MG63 (cell line): Measurements from ENCODE around the gene GSTA5. TPM values are rescaled to one million over a fixed set of nuclear protein-coding genes. Genes with fewer than 3 reads are reported as not detected.
"Not testable (repeated sequence)": the region's sequence is repeated elsewhere in the genome, so short reads cannot be mapped to it uniquely, and the experiment has no call there.

Experiments
- DNase-seq: peaks from one replicate; pipeline ENCODE4 v3.0.0-alpha.2; 2020
- H3K27me3 ChIP-seq: fragments of 250-450 bp; sonication (Bioruptor Pico); 2 replicates; pipeline ENCODE4 v1.5.1; 2020; ENCODE audit warnings: mild to moderate bottlenecking, moderate library complexity
- H3K36me3 ChIP-seq: fragments of 250-450 bp; sonication (Bioruptor Pico); 2 replicates; pipeline ENCODE4 v1.5.1; 2020; ENCODE audit warnings: mild to moderate bottlenecking, moderate library complexity
- H3K4me3 ChIP-seq: fragments of 250-450 bp; sonication (Bioruptor Pico); 2 replicates; pipeline ENCODE4 v1.5.1; 2020; ENCODE audit warnings: mild to moderate bottlenecking, moderate library complexity
- H3K9me3 ChIP-seq: fragments of 250-450 bp; sonication (Bioruptor Pico); 2 replicates; pipeline ENCODE4 v1.5.1; 2020; ENCODE audit warnings: mild to moderate bottlenecking, moderate library complexity
- total RNA-seq: library from RNA; depleted of rRNA; stranded (reverse); fragments of >200 nt; shearing (Covaris generic); gene quantifications from 2 replicates; pipeline ENCODE4 v1.2.3, GENCODE V29; 2014; ENCODE audit warnings: low replicate concordance; rRNA removed

The GSTA5 gene
- not detected in 2 replicates for total RNA-seq

DNA sequence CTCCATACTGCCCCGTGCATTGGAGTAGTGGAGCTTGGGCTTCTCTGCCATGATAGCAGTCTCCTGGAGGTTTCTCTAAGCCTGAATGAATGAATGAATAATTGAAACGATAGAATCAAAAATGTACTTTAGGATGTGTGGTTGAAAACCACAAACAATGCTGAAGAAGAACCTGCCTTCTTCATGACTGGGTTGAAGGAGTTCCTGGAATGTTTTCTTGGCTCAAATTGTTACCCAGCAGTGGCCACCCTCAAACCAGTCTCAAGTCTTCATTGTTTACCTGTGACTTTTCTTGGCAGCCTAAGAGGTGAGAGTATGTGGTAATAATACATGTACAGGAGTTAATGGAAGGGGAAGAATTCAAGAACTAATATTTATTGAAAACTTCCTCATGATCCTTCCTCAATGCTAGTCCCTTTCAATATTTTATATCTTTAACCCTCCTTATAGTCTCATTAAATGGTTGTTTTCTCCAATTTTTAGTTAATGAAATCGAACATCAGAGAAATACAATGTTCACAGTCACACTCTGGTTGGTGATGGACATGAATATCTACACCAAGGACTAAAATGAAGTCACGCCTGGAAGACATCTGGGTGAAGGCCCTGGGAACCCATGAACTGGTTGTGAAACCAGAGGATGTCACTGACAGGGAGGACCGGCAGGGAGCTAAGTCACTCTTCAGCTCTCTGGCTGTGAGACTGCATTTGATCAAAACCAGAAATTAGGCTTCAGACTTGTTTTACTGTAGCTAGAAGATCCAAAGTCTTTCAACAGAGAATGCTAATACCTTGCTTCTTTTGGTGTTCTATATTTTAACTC is at the start of gene GSTA5:
Gene GSTA5, minus strand, starts transcription at position 51 of the 823 bp plus-strand sequence.
- Histone ChIP-seq H3K27me3 (no peaks in the 10 kb centered on the region), H3K4me3 (no peak within 1 kb of the TSS), H3K9me3 (no peaks in the 10 kb centered on the region)

DNA sequence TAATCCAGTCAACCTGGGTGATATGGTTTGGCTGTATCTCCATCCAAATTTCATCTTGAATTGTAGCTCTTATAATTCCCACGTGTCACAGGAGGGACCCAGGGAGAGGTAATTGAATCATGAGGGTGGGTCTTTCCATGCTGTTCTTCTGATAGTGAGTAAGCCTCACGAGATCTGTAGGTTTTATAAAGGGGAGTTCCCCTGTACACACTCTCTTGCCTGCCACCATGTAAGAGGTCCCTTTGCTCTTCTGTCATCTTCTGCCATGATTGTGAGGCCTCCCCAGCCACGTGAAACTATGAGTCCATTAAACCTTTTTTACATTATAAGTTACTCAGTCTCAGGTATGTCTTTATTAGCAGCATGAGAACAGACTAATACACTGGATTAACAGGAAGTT is 49.4 kb upstream of the GSTA5 start:
- H3K4me3 ChIP-seq, result no peak overlapping the region
- no peaks in the 10 kb centered on the region for H3K9me3 ChIP-seq
- no peaks in the 10 kb centered on the region for H3K27me3 ChIP-seq
- H3K36me3 ChIP-seq, result no peaks in the 10 kb centered on the region
- DNase-seq, result no peak

More for the DNA sequence above, at the start of gene GSTA5:
- H3K36me3 ChIP-seq, result no peaks in the 10 kb centered on the region
- DNase-seq, result no peak

GRCh38 chr6:52887910-52888524 is 47.4 kb upstream of the GSTA5 start:
- Histone ChIP-seq H3K9me3 (no peaks in the 10 kb centered on the region), H3K4me3 (no peak overlapping the region), H3K27me3 (no peaks in the 10 kb centered on the region), H3K36me3 (no peaks in the 10 kb centered on the region)
- no peak for DNase-seq

DNA sequence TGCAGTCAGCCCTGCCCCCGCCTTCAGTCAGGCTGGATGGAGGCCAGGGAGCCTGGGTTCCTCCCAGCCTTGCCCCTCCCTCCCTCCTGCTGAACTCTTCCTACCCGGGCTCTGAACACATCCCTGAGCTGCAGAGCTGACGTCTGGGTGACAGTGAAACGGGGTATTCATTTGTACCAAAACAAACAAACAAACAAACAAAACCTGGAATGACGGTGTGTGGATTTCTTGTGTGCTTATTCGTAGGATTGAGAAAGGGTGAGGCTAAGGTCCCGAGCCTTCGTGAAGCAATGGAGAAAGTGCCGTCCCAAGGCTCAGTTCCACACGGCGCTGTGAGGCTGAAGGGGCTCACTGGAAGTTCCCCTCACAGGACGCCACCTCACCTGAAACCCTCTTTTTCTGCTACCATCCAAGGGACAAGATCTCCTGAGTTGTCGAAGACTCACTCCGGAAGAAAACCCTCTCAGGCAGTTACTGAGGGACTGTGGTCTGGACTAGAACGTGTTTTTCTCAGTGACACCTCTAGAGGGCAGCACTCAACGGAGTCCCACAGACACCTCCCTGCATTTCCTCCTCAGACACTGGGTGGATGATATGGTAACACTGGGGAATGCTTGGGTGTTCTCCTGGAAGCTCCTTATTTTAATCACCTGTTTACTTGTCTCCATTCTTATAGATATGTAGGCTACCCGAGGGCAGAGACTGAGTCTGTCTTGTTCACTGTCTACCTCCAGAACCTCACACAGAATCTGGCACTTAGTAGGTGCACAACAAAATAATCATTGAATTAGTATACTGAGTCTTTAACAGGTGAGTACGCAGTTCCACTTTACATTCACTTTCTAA is 41.6 kb upstream of the GSTA5 start:
- Histone ChIP-seq H3K36me3 (no peaks in the 10 kb centered on the region), H3K27me3 (no peaks in the 10 kb centered on the region), H3K9me3 (no peaks in the 10 kb centered on the region), H3K4me3 (peak overlapping the region; percentile 49)
- DNase-seq, result peak; percentile 50

DNA sequence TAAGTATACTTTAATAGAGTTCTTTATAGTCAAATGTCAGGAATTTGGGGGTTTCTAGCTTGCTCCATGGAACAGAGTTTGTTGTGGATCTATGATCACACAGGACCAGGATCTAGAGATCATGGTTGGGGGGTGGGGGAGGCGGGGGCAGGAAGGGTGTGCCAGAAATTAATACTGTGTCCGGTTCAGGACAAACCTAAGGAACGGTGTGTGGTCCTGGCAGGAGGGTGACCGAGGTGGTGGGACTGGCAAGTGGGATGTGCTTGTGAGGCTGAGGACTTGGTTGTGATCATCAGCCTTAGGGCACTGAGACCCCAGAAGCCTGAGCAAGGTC is 41.0 kb upstream of the GSTA5 start:
- Histone ChIP-seq H3K4me3 (peak overlapping the region; percentile 49), H3K27me3 (no peaks in the 10 kb centered on the region), H3K9me3 (no peaks in the 10 kb centered on the region), H3K36me3 (no peaks in the 10 kb centered on the region)
- no peak for DNase-seq

DNA sequence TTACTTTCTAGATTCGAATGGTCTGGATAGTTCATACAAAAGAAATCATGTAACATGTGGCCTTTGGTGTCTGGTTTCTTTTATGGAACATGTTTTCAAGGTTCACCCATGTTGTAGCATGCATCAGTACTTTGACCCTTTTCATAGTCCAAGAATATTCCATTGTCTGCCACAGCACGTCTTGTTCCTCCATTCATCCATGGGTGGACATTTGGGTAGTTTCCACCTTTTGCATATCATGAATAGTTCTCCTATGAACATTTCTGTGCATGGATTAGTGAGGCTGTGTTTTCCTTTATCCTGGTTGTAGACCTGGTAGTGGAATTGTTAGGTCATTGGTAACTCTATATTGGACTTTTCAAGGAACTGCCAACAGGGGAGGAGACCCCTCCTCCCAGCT is 37.2 kb upstream of the GSTA5 start:
- no peaks in the 10 kb centered on the region for H3K27me3 ChIP-seq
- no peak for DNase-seq
- no peaks in the 10 kb centered on the region for H3K9me3 ChIP-seq
- no peaks in the 10 kb centered on the region for H3K36me3 ChIP-seq
- no peak overlapping the region for H3K4me3 ChIP-seq

- no peaks in the 10 kb centered on the region for H3K27me3 ChIP-seq
- H3K9me3 ChIP-seq, result no peaks in the 10 kb centered on the region
- no peak for DNase-seq
Observed at GRCh38 chr6:52877168-52877567, 36.6 kb upstream of the GSTA5 start.

GRCh38 chr6:52876056-52876787 is 35.6 kb upstream of the GSTA5 start:
- Histone ChIP-seq H3K9me3 (no peaks in the 10 kb centered on the region), H3K4me3 (no peak overlapping the region), H3K36me3 (no peaks in the 10 kb centered on the region), H3K27me3 (no peaks in the 10 kb centered on the region)
- no peak for DNase-seq

More at GRCh38 chr6:52877168-52877567, 36.6 kb upstream of the GSTA5 start:
- H3K4me3 ChIP-seq, result no peak overlapping the region
- H3K36me3 ChIP-seq, result no peaks in the 10 kb centered on the region

DNA sequence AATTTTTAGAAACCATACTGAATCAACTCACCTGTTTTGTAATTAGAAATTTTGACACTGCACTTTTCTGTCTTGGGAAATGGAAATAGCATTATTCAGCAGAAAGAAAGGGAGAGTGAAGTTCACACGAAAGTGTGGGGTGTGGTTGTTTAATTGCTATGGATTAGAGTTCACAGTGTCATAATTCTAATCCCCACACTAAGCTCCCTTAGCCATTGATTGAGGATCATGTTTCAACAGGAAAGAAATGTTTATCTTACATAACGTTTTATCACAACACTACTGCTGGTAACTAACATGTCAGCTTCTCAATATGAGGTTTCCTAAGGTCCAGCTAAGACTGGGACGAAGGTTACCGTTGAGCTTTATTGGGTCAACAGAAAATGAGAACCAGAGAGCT is 31.4 kb upstream of the GSTA5 start:
- Histone ChIP-seq H3K27me3 (no peaks in the 10 kb centered on the region), H3K4me3 (no peak overlapping the region), H3K36me3 (no peaks in the 10 kb centered on the region), H3K9me3 (no peaks in the 10 kb centered on the region)
- DNase-seq, result no peak

DNA sequence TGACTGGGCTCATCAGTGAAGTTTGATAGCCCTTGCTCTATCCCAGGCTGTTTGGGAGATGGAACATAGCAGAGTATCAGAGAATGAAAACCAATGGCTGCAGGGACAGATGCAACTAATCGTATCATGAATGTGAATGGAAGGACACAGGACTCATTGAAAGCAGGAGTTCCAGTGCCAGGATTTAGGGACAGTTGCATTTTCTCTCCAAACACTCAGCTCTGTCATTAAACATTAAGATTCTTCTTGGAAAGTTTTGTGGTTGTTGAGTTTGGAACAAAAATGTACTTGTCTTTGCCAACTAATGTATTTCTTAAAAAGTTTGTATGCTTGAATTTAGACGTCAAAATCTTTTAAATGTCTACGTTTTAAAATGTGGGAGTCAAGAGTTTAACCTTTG is 31.0 kb upstream of the GSTA5 start:
- Histone ChIP-seq H3K36me3 (no peaks in the 10 kb centered on the region), H3K9me3 (no peaks in the 10 kb centered on the region), H3K4me3 (no peak overlapping the region), H3K27me3 (no peaks in the 10 kb centered on the region)
- no peak for DNase-seq

DNA sequence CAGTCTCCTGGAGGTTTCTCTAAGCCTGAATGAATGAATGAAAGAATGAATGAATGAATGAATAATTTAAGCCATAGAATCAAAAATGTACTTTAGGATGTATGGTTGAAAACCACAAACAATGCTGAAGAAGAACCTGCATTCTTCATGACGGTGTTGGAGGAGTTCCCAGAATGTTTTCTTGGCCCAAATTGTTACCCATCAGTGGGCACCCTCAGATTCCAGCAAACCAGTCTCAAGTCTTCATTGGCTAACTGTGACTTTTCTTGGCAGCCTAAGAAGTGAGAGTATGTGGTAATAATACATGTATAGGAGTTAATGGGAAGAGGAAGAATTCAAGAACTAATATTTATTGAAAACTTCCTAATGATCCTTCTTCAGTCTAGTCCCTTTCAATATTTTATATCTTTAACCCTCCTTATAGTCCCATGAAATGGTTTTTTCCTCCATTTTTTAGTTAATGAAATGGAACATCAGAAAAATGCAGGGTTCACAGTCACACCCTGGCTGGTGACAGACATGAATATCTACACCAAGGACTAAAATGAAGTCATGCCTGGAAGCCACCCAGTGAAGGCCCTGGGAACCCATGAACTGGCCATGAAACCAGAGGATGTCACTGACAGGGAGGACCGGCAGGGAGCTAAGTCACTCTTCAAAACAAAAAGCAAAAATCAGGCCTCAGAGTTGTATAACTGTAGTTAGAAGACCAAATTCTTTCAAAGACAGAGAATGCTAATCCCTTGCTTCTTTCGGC is 29.9 kb upstream of the GSTA5 start:
- H3K9me3 ChIP-seq, H3K4me3 ChIP-seq, H3K27me3 ChIP-seq, H3K36me3 ChIP-seq: not testable (repeated sequence)
- peak; percentile 59 for DNase-seq

GRCh38 chr6:52868899-52869298 is 28.3 kb upstream of the GSTA5 start:
- H3K9me3 ChIP-seq, H3K4me3 ChIP-seq, DNase-seq, H3K27me3 ChIP-seq, H3K36me3 ChIP-seq: not testable (repeated sequence)

- H3K36me3 ChIP-seq, result no peaks in the 10 kb centered on the region
- DNase-seq, result no peak
- no peaks in the 10 kb centered on the region for H3K9me3 ChIP-seq
- H3K27me3 ChIP-seq, result no peaks in the 10 kb centered on the region
- H3K4me3 ChIP-seq, result no peak overlapping the region
Observed at GRCh38 chr6:52868240-52868639, 27.6 kb upstream of the GSTA5 start.

- H3K9me3 ChIP-seq, H3K36me3 ChIP-seq, DNase-seq, H3K27me3 ChIP-seq, H3K4me3 ChIP-seq: not testable (repeated sequence)
Observed at GRCh38 chr6:52861151-52861550, 20.5 kb upstream of the GSTA5 start.

DNA sequence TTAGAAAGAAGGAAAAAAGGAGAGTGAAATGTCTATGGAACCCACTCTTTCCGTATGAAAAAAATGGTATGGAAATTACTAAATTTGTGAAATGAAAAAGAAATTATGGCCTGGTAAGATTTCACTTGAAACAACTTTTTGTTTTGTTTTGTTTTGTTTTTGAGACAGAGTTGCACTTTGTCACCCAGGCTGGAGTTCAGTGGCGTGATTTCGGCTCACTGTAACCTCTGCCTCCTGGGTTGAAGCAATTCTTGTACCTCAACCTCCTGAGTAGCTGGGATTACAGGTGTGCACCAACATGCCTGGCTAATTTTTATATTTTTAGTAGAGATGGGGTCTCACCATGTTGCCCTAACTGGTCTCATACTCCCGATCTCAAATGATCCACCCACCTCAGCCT is 17.8 kb upstream of the GSTA5 start:
- Histone ChIP-seq H3K4me3 (no peak overlapping the region), H3K9me3 (no peaks in the 10 kb centered on the region), H3K27me3 (no peaks in the 10 kb centered on the region), H3K36me3 (no peaks in the 10 kb centered on the region)
- no peak for DNase-seq

GRCh38 chr6:52856137-52856536 is 15.5 kb upstream of the GSTA5 start:
- not testable (repeated sequence) for H3K4me3 ChIP-seq, H3K9me3 ChIP-seq, H3K36me3 ChIP-seq, H3K27me3 ChIP-seq
- DNase-seq, result peak; percentile 64
